HCT116 (cell line): ENCODE results near the gene TOX2. TPM values are rescaled to one million over a fixed set of nuclear protein-coding genes. Genes with fewer than 3 reads are reported as not detected.

Experiments used
- ATAC-seq: fragments of 200-7000 bp; cut with Tn5 transposase; 2 replicates; pipeline ENCODE4 v1.9.1; 2020; ENCODE audit warnings: mild to moderate bottlenecking, moderate library complexity
- BruUV-seq: library from RNA; stranded (reverse); fragments of 400-500 nt; replicated peaks from 2 replicates; lab custom pipeline; 2021; lab: Mats Ljungman, UMichigan
- CTCF ChIA-PET: fragments of 300-600 bp; sonication (Branson Sonifier 250); formaldehyde crosslinking; loops from one replicate; lab custom pipeline; 2021; ENCODE audit warnings: antibody characterized with exemption; lab: Charles Lee
- POLR2A ChIA-PET: fragments of 300-600, 350-600 bp; sonication (Branson Sonifier 250); formaldehyde crosslinking; loops from one replicate; lab custom pipeline; 2021; ENCODE audit warnings: antibody characterized with exemption; lab: Charles Lee
- RAD21 ChIA-PET, 2 experiments: fragments of 300-600 bp; sonication (Branson Sonifier 250); formaldehyde crosslinking; loops; one replicate each; lab custom pipeline; 2023; ENCODE audit warnings: low total read pairs in 2 of 2; ENCODE audit not compliant: uncharacterized antibody in 2 of 2, unreplicated experiment in 2 of 2, low non-redundant PET in 1 of 2; lab: Charles Lee
- DNase-seq: peaks from one replicate; pipeline ENCODE4 v3.0.0-alpha.2; 2010; ENCODE audit warnings: low read depth, low spot score
- H2AFZ ChIP-seq: fragments of 200-600 bp; shearing (Covaris generic), sonication (generic); 2 replicates; pipeline ENCODE4 v1.6.1; 2017; ENCODE audit warnings: low read depth, mixed run types, mixed read lengths, antibody characterized with exemption, low read length; ENCODE audit not compliant: poor library complexity, severe bottlenecking
- H3K27ac ChIP-seq: 2 replicates; pipeline ENCODE4 v1.5.1; 2012; ENCODE audit warnings: low read depth, low read length
- H3K27me3 ChIP-seq: fragments of 200-600 bp; sonication (generic); 2 replicates; pipeline ENCODE4 v1.6.1; 2016; ENCODE audit warnings: mixed run types, low read length, mixed read lengths; ENCODE audit not compliant: insufficient read depth
- H3K36me3 ChIP-seq, 2 experiments: fragments of 200-500 bp in 1 of 2; fragments of 200-600 bp in 1 of 2; sonication (Bioruptor generic) in 1 of 2; sonication (generic) in 1 of 2; 2 replicates each; pipeline versions ENCODE4 v1.5.1 to v1.6.1; 2014 to 2016; ENCODE audit warnings: low read length in 2 of 2, inconsistent platforms in 1 of 2, mixed read lengths in 1 of 2, mixed run types in 1 of 2; ENCODE audit not compliant: insufficient read depth in 2 of 2, control insufficient read depth in 1 of 2
- H3K4me1 ChIP-seq, 2 experiments: fragments of 200-600 bp in 1 of 2; sonication (generic) in 1 of 2; 2 replicates each; pipeline versions ENCODE4 v1.5.1 to v1.6.1; 2012 to 2017; ENCODE audit warnings: low read length in 2 of 2, inconsistent platforms in 1 of 2, mild to moderate bottlenecking in 1 of 2, mixed read lengths in 1 of 2, mixed run types in 1 of 2, moderate library complexity in 1 of 2; ENCODE audit not compliant: insufficient read depth in 2 of 2, control insufficient read depth in 1 of 2
- H3K4me2 ChIP-seq: fragments of 200-600 bp; sonication (generic); 2 replicates; pipeline ENCODE4 v1.6.1; 2017; ENCODE audit warnings: mixed run types, low read length, mixed read lengths
- H3K4me3 ChIP-seq, 2 experiments: fragments of 200-600 bp in 1 of 2; sonication (generic) in 1 of 2; replicated peaks in 1 of 2; 2 replicates each; pipeline ENCODE4 v1.5.1; 2011 to 2016; ENCODE audit warnings: low read length in 2 of 2, control low read depth in 1 of 2, low read depth in 1 of 2, mild to moderate bottlenecking in 1 of 2, mixed read lengths in 1 of 2, mixed run types in 1 of 2
- H3K79me2 ChIP-seq: fragments of 200-600 bp; sonication (generic); 2 replicates; pipeline ENCODE4 v1.6.1; 2017; ENCODE audit warnings: mild to moderate bottlenecking, mixed run types, low read length, moderate library complexity, mixed read lengths; ENCODE audit not compliant: insufficient read depth
- H3K9ac ChIP-seq: fragments of 200-600 bp; sonication (generic); 2 replicates; pipeline ENCODE4 v1.6.1; 2016; ENCODE audit warnings: low read length, mixed read lengths
- H3K9me2 ChIP-seq: fragments of 200-600 bp; sonication (generic), shearing (Covaris generic); 2 replicates; pipeline ENCODE4 v1.6.1; 2017; ENCODE audit warnings: mixed run types, mild to moderate bottlenecking, moderate library complexity; ENCODE audit not compliant: insufficient read depth
- H3K9me3 ChIP-seq, 2 experiments: fragments of 200-500 bp in 1 of 2; fragments of 200-600 bp in 1 of 2; sonication (Bioruptor generic) in 1 of 2; sonication (generic) in 1 of 2; 2 replicates each; pipeline ENCODE4 v1.6.1; 2014 to 2017; ENCODE audit warnings: low read length in 2 of 2, mixed read lengths in 2 of 2, inconsistent platforms in 1 of 2, low read depth in 1 of 2, mild to moderate bottlenecking in 1 of 2, mixed run types in 1 of 2, moderate library complexity in 1 of 2; ENCODE audit not compliant: control insufficient read depth in 1 of 2, insufficient read depth in 1 of 2
- H4K20me1 ChIP-seq: fragments of 200-600 bp; sonication (generic), shearing (Covaris generic); 2 replicates; pipeline ENCODE4 v1.6.1; 2017; ENCODE audit warnings: mixed run types, mild to moderate bottlenecking, moderate library complexity; ENCODE audit not compliant: insufficient read depth
- CTCF ChIP-seq, 3 experiments: fragments of 200-600 bp in 1 of 3; sonication (generic) in 1 of 3; IDR thresholded peaks in 2 of 3; conservative IDR thresholded peaks in 1 of 3; 2 replicates each; pipeline ENCODE4 v1.5.1; 2012 to 2017; ENCODE audit warnings: low read depth in 2 of 3, low read length in 2 of 3, antibody characterized with exemption in 1 of 3, borderline replicate concordance in 1 of 3, control low read depth in 1 of 3, mild to moderate bottlenecking in 1 of 3, mixed read lengths in 1 of 3, mixed run types in 1 of 3, moderate library complexity in 1 of 3; ENCODE audit not compliant: insufficient read depth in 1 of 3
- MAX ChIP-seq: IDR thresholded peaks from 2 replicates; pipeline ENCODE4 v1.6.1; 2012
- RAD21 ChIP-seq: IDR thresholded peaks from 2 replicates; pipeline ENCODE4 v1.6.1; 2012; ENCODE audit warnings: low read depth, mild to moderate bottlenecking
- TCF7L2 ChIP-seq: IDR thresholded peaks from 2 replicates; pipeline ENCODE4 v1.7.0; 2011; ENCODE audit warnings: borderline replicate concordance, inconsistent platforms; ENCODE audit not compliant: insufficient read depth, insufficient read length; ENCODE audit errors: extremely low read depth
- intact Hi-C: fragments of 100-400 bp; cut with micrococcal nuclease; formaldehyde crosslinking; loops from 2 replicates; pipeline ENCODE4 v1.10.0; 2022
- total RNA-seq: library from RNA; stranded (reverse); gene quantifications from one replicate; pipeline ENCODE4 v1.2.1, GENCODE V29; 2021; ENCODE audit not compliant: unreplicated experiment

The TOX2 gene
- total RNA-seq, 1 experiment from 2014 or later: 39.6 TPM

GRCh38 chr20:44033873-44034272, 119.2 kb downstream of the TOX2 start:
- no TSS peak for BruUV-seq
- intact Hi-C loops: no loop called here
- POLR2A ChIA-PET: no interaction called here

More at GRCh38 chr20:44033873-44034272, 119.2 kb downstream of the TOX2 start:
- Histone ChIP-seq H3K9me3 (no peaks in the 10 kb centered on the region), H3K27ac (no peak overlapping the region), H3K4me2 (no peak overlapping the region), H4K20me1 (no peaks in the 10 kb centered on the region), H3K9ac (no peak overlapping the region), H3K4me3 (no peak overlapping the region), H3K27me3 (no peaks in the 10 kb centered on the region), H2AFZ (no peak overlapping the region), H3K4me1 (no peaks in the 10 kb centered on the region), H3K36me3 (no peaks in the 10 kb centered on the region), H3K79me2 (no peaks in the 10 kb centered on the region), H3K9me2 (no peaks in the 10 kb centered on the region)
- CTCF ChIA-PET: no interaction called here
- DNase-seq: no peak
- RAD21 ChIA-PET: no interaction called here
- no peak for ATAC-seq
- TF ChIP-seq CTCF (IDR thresholded peaks at IDR 0.05 in 2 of 3, conservative IDR thresholded peaks at IDR 0.05 in 1 of 3; ENCODE audit: borderline replicate concordance in 1 of 3, insufficient read depth in 1 of 3, low read depth in 2 of 3, low read length in 2 of 3) (no peak), RAD21 (no peak), TCF7L2 (no peak), MAX (no peak)
